HG02870 (cell line): ENCODE data around the gene LIM2.
A peak's percentile ranks its signal among the peaks of the same experiment; 100 is the strongest.
"Not testable (repeated sequence)": the region's sequence is repeated elsewhere in the genome, so short reads cannot be mapped to it uniquely, and the experiment has no call there.

Experiments used
- ATAC-seq: cut with Tn5 transposase; IDR thresholded peaks from one replicate; pipeline ENCODE4 v1.9.1; 2021; ENCODE audit warnings: mild to moderate bottlenecking, moderate library complexity; ENCODE audit not compliant: unreplicated experiment

LIM2 gene

DNA sequence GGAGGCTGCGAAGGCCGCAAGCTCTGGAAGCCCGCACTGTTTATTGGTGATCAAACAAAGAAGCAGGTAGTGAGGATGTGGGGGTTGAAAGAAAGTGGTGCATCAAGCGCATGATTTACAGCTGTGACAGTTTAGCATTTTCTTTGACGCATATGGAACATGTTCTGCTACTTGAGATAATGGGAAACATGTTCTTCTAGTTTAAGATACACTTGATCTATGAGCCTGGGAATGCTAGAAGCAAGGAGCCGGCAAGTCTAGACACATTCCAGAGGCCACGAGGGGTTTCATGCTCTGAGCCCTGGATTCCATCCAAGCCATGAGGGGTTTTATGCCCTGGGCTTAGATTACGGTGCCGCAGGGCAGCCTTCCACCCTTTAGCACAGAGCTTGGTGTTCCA, 9.7 kb upstream of the LIM2 start:
- ATAC-seq, result not testable (repeated sequence)

DNA sequence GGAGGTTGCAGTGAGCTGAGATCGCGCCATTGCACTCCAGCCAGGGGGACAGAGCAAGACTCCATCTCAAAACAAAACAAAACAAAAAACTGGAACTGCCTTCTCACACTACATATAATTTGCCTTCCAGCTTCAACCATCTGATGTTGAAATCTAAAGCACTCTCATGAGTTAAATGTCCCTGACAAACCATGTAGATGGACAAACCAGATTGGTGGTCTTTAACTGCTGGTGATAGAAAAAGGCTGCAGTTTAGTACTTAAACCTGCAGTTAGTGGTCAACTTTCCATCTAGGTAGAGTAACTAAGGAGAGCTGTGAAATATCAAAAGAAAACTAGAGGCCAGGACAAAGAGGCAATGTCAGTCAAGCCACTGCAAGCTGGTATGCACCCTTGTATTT, 8.4 kb upstream of the LIM2 start:
- no peak for ATAC-seq

DNA sequence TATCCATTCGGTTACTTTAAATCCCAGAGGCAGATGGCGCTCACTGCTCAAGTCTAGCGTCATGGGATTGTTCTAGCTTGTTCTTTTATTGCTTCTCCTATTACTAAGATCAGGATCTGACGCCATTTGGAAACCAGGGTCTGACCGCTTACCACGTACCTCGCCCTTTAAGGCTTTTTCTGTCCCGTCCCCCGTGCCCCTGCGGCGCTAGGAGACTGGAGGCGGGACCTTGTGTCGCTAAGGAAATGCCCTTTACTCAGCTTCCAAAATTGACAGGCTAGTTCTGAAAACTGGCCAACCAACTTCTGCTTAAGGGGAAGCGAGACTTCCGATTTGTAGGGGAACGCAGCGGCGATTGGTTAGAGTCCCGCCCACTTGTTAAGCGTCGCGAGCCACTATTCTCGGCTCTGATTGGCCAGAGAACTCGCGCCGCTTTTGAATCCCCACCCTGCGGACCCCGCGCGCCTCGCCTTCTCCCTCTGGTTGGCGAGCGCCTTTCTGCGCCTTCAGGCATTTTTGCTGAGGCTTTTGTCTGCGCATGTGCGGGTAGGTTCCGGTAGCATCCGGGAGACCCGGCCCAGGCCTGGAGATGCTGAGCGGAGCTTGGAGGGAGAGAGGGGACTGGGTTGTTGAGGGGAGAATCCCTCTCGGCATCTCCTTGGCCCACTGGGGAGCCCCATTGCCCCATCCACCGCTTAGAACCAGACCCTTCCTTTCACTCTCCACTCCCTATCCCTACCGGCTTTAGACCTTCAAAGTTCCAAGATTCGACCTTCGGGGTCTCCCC, 6.5 kb upstream of the LIM2 start:
- ATAC-seq, result peak; percentile 85

- no peak for ATAC-seq
These were observed 4.9 kb upstream of the LIM2 start for GRCh38 chr19:51392701-51393100.

- ATAC-seq, result no peak
These were observed 3.4 kb upstream of the LIM2 start for GRCh38 chr19:51391073-51391611.

DNA sequence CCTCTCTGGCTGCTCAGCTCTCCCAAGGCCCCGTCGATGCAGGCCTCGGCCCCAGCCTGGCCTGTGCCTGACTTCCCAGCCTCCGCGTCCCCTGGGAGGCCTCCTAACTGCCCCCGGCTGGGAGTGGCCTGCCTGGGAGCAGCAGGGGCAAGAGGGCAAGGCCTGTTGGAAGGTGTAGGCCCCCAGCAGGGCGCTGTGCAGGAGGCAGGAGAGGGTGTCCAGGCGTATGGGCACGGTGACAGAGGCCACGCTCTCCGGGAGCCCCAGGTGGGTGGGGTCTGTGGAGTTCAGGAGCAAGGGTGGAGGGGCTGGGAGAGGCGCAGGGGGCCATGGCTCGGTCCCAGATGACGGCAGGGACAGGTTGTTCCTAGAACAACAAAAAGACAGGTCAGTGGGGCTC, 1.4 kb upstream of the LIM2 start:
- ATAC-seq, result no peak

DNA sequence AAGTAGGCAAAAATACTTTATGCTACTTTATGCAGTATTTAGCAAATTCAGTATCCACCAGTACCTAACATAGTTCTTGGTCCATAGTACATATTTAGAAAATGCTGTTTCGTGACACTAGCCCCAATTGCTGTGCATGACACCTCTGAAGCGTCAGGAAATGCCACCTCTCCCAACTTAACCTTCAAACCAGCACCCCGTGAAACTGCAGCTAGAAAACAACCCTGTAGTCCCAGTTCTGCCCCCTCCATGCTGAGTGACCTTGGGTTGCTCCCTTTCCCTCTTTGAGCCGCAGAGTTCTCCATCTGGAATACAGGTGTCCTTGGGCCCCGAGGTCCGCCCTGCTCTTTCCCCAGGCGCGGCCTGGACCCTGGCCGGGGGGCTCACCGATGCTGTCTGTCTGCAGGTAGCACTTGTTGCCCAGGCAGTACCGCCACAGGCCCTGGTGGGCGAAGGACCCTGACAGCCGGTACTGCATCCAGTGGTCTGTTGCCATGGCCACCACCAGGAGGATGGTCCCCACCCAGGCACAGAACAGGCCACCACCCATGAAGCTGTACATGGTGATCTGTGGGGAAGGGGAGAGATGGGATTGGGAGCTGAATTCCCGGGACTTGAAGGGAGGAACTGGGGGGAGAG, 773 bp downstream of the LIM2 start:
- no peak for ATAC-seq

DNA sequence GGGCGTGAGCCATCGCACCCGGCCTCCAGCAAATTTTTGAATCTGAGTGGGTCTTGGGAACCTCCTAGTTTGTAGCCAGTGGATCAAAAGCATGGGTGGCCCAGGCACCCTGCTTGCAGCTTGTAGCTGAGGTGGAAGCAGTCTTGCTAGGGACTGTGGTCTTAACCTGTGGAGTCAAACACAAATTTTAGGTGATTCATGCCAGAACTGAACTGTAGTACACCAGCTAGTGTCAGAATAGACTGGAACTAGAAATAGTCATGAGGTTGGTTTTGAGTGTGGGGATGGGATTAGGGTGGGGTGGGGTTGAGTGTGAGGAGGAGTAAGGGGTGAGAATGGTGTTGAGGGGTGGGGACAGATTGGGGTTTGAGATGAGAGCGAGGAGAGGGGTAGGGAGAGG, 5.8 kb downstream of the LIM2 start:
- ATAC-seq, result no peak

DNA sequence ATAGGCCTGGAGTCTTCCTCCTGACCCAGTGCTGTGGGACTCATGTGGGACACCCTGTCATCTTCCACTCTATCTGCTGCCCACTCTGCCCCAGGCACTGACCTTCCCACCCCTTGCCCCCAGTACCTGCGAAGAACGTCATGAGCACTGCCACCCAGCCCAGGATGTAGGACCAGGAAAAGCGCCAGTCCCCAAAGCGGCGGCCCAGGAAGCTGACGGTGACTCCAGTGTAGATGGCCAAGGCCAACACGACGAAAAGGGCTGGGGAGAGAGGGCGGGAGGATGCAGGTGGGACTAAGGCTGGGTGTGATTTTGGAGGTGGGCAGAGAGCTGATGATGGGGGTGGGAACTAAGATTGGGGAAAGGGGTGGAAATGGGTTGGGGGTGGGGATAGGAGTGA, 7.4 kb downstream of the LIM2 start:
- no peak for ATAC-seq

DNA sequence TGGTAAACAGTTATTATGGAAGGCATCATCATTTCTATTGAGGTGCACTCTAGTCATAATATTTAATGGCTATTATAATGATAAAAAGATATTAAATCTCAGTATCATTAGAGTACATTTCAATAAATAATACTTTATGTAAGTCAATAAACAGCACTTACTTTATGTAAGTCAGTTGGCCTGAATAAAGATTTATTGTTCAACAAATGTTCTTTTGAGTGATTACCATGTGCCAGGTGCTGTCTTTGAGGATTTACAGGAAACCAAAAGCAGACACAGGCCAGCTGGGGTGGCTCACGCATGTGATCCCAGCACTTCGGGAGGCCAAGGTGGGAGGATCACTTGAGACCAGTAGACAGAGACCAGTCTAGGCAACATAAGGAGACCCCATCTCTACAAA, 10.4 kb downstream of the LIM2 start:
- ATAC-seq, result no peak

DNA sequence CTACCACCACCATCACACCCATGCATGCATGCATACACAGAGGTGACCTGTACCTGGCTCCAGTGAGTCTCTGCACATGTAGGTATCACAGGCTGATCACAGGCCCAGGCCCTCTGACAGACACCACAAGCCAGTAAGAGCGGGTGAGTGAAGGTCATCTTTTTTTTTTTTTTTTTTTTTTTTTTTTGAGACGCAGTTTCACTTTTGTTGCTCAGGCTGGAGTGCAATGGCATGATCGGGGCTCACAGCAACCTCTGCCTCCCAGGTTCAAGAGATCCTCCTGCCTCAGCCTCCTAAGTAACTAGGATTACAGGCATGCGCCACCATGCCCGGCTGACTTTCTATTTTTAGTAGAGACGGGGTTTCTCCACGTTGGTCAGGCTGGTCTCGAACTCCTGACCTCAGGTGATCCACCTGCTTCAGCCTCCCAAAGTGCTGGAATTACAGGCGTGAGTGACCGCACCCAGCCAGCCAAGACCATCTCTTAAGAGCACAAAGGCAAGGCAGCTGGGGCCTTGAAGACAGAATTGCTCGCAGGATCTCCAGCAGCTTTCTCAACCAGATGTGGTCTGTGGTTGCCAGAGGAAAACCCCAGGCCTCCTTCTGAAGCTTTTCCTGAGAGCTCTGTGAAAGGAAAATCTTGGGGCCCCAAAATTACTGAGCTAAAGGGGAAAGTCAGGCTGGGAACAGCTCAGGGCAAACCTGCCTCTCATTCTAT, 12.1 kb downstream of the LIM2 start:
- ATAC-seq, result no peak

DNA sequence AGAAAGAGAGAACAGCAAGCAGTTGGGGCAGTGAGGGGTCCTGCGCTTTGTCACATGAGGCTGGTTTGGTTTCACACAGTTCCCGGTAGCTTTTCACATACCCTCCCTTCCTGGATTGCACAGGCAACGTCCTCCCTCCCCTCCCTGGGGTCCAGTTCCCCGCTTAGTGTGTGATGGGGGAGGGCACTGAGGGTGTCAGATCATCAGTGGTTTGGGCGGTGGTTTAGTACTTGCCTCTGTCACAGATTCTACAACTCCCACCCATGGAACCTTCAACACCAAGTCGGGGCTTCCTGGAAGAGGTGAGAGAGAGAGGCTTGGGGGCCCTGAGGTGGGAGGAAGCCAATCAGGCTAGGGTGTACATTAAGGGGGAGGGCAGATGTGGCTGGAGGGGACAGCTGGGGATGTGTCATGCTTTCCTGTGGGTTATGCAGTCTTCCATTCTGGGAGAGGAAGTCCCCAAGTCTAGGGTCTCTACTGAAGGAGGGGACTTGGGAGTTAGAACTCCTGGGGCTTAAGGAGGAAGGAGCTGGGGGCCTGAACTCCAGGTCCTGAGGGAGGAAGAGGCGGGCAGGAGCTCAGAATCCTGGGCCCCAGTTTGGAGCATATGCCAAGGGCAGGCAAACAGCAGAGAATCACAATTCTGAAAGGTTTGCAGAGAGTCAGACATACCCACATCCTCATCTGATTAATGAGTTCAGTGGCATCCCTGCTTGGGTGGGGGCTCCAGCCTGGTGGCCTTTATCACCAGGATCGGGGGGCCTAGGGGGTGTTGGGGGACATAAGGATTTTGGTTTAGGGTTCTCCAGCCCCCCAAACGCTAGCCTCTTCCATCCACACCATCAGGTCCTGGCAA, 14.9 kb downstream of the LIM2 start, which contains the start of gene NKG7:
Gene NKG7 (minus strand): TSS at position 6 of the 856 bp plus-strand sequence. CDS start 119 bp downstream, outside the sequence.
- no peak for ATAC-seq

DNA sequence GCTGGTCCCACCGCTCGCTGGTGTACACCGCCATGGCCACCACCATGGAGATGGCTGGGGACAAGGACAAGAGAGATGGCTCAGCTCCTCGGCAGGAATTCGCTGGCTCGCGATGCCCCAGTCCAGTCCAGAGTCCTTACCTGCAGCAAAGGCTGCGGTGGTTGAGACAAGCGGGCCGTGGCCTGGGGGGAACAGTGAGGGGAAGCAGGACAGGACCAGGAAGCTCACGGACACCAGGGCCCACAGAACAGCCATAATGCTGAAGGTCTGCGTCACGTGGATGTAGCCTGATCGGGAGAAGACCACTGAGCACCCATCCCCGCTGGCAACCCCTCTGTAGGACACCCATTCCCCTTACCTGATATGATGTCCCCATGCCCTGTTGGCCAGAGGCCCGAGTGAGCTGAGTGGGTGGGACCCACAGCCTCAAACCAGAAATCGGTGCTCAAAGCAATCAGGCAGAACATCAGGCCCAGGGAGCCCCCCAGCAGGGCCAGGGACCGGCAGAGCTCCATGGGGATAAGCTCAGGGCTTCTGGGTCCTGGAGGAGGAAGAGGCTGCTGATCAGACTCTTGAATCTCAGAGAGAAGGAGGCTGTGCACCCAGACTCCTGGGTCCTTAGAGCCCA, 15.6 kb downstream of the LIM2 start:
- ATAC-seq, result no peak

DNA sequence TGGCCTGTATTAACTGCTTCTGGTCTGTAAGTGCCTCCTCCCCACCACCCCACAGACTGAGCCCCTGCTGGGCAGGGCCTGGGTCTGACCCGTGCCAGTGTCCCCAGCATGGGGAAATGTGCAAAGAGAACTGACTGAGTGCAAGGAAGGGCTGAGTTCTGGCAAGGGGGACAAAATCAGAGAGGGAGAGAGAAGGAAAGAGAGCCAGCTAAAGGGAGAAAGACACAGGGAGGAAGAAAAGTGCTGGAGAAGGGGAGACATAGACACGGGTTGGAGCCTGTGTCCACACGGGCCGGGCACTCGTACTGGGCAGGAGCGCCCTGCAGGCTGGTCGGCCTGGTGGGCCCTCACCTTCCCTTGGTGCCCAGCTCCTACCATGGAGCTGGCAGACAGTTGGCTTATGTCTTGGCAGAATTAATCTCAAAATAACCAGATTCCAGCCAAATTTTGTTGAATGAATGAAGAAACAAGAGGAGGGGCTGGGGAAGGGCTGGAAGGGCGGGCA, 16.5 kb downstream of the LIM2 start:
- no peak for ATAC-seq

DNA sequence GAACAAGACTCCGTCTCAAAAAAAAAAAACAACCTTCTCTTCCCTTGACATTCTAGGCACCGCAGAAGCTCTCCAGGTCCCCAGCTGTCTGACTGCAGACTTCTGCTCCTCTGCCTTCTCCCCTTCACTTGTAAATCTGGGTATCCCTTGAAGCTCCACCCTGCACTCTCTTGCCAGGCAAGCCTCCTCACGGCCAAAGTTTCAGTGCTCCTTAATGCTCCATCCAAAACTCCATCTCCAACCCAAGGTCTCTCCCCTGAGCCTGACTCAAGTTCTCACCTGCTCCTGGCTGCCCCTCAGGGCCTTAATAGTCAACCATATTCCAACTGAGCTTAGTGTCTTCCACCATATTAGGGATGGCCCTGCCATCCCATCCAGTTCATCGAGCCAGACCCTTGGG, 17.5 kb downstream of the LIM2 start:
- ATAC-seq, result no peak

DNA sequence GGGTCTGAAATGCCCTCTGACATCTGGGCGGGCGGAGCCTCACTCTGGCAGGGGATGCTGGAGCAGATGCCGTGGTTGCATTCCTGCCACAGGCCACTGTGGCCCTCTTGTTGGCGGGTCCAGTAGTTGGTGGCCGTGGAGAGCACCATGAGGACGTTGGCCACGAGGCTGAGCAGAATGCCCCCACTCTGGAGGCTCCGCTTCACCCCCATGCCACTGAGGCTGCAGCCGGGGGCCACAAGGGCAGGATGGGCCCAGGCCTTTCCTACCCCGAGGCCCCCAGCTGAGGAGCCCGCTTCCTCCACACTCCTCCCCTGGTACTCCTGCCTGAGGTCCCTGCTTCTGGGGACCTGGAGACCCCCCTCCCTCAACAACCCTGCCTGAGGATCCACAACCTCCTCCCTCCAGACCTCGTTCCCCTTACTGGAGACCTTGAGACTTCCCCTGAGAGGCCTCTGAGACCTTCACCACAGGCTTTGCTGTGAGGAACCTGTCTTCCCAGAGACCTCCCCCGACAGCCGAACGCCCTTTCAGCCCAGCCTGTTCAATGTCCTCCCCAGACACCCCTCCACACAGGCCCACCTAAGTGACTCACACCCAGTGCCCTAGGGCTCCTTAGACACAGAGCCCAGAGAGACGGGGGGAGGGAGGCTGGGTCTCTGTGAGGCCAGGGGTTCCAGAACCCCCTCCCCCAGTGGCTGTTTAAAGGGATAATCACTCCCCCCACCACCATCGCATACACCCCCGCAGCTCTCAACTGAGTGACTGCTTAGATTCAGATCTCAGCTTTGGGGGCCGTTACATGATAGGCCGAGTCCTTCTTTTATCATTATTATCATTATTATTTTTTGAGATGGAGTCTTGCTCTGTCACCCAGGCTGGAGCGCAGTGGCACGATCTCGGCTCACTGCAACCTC, 19.1 kb downstream of the LIM2 start, which contains the start of gene CLDND2:
Gene CLDND2 (minus strand): TSS at position 638 of the 917 bp plus-strand sequence. CDS start 426 bp downstream, at position 212.
- ATAC-seq, result no peak

DNA sequence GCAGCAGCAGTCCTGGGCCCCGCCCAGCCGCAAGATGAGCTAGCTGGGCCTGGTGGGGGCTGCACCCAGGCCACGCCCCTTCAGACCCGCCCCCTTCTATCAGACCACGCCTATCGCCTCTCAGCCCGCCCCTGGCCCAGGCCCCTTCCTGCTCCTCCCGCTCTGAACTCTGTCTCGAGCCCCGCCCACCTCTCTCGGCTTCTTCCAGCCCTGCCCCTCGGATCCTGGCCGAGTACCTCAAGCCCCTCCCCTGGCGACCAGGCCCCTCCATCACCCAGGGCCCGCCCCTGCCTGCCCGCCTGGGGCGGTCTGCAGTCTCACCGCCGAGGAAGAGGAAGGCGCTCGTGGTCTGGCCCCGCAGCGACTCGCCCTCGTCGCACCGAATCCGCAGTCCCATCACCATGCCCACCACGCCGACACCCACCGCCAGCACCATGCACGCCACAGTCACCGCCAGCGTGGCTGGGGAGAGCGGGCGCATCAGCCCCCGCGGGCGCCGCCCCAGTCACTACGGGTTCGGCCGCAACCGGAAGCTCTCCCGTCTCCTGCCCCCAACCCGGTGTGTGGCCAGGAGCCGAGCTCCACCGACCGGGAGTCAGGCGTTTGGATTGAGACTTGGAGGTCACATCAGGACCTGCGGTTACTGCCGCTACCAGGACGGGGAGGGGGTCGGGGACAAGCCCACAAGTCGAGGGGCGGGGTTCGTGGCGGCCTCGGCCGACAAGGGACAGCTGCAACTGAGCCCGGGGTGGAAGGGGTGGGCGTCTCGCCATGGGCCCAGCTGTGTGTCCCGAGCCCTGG, 20.0 kb downstream of the LIM2 start:
- ATAC-seq, result peak; percentile 80

- ATAC-seq, result no peak
These were observed 20.6 kb downstream of the LIM2 start for GRCh38 chr19:51367255-51367564.
